Nephron (organoid): ENCODE results near the gene RNF220.

ENCODE experiments used
- H3K27ac Mint-ChIP-seq, 3 experiments: 2 replicates each; pipeline ENCODE4 v1.8.0; 2020; ENCODE audit warnings: mixed read lengths in 3 of 3, mild to moderate bottlenecking in 2 of 3, moderate library complexity in 1 of 3
- H3K27me3 Mint-ChIP-seq: 2 replicates; pipeline ENCODE4 v1.8.0; 2021; ENCODE audit warnings: low read depth, mild to moderate bottlenecking, moderate library complexity, mixed read lengths
- H3K36me3 Mint-ChIP-seq: 2 replicates; pipeline ENCODE4 v1.8.0; 2020; ENCODE audit warnings: low read depth, mixed read lengths
- H3K4me1 Mint-ChIP-seq: 2 replicates; pipeline ENCODE4 v1.8.0; 2020; ENCODE audit warnings: mixed read lengths
- H3K4me3 Mint-ChIP-seq, 3 experiments: 2 replicates each; pipeline ENCODE4 v1.8.0; 2020; ENCODE audit warnings: mild to moderate bottlenecking in 3 of 3, mixed read lengths in 3 of 3, moderate library complexity in 2 of 3
- H3K9me3 Mint-ChIP-seq: 2 replicates; pipeline ENCODE4 v1.8.0; 2020; ENCODE audit warnings: mixed read lengths
- CTCF ChIP-seq, 3 experiments: fragments of 200-600 bp; sonication (generic); IDR thresholded peaks; one replicate each; pipeline ENCODE4 v1.5.0; 2021; ENCODE audit warnings: antibody characterized with exemption in 3 of 3; ENCODE audit not compliant: unreplicated experiment in 3 of 3

Gene RNF220

GRCh38 chr1:44511769-44512168, 106.7 kb downstream of the RNF220 start:
- H3K27ac Mint-ChIP-seq, result no peak overlapping the region

GRCh38 chr1:44512313-44512885, 107.3 kb downstream of the RNF220 start:
- Mint-ChIP-seq H3K36me3 (no peaks in the 10 kb centered on the region), H3K9me3 (no peaks in the 10 kb centered on the region), H3K4me1 (peaks cover 18% of the 10 kb centered on the region), H3K27ac (no peak overlapping the region), H3K4me3 (no peak overlapping the region), H3K27me3 (peaks cover 91% of the 10 kb centered on the region)
- TF ChIP-seq CTCF (IDR thresholded peaks at IDR 0.05; ENCODE audit: unreplicated experiment in 3 of 3), result no peak

More at GRCh38 chr1:44511769-44512168, 106.7 kb downstream of the RNF220 start:
- no peaks in the 10 kb centered on the region for H3K9me3 Mint-ChIP-seq
- TF ChIP-seq CTCF (IDR thresholded peaks at IDR 0.05; ENCODE audit: unreplicated experiment in 3 of 3), result no peak
- H3K27me3 Mint-ChIP-seq, result peaks cover 91% of the 10 kb centered on the region
- H3K4me1 Mint-ChIP-seq, result peaks cover 24% of the 10 kb centered on the region
- H3K36me3 Mint-ChIP-seq, result no peaks in the 10 kb centered on the region
- H3K4me3 Mint-ChIP-seq, result no peak overlapping the region

- H3K9me3 Mint-ChIP-seq, result no peaks in the 10 kb centered on the region
- H3K27me3 Mint-ChIP-seq, result peaks cover 85% of the 10 kb centered on the region
- no peak overlapping the region for H3K4me3 Mint-ChIP-seq
- no peak for TF ChIP-seq CTCF (IDR thresholded peaks at IDR 0.05; ENCODE audit: unreplicated experiment in 3 of 3)
- H3K27ac Mint-ChIP-seq, result no peak overlapping the region
- H3K36me3 Mint-ChIP-seq, result no peaks in the 10 kb centered on the region
- peaks cover 12% of the 10 kb centered on the region for H3K4me1 Mint-ChIP-seq
Measured at GRCh38 chr1:44513111-44513510, 108.1 kb downstream of the RNF220 start.

GRCh38 chr1:44514673-44515072, 109.6 kb downstream of the RNF220 start:
- Mint-ChIP-seq H3K36me3 (peaks cover under 1% of the 10 kb centered on the region), H3K27ac (no peak overlapping the region), H3K4me1 (peaks cover 5% of the 10 kb centered on the region), H3K27me3 (peaks cover 86% of the 10 kb centered on the region), H3K9me3 (peaks cover 1% of the 10 kb centered on the region), H3K4me3 (no peak overlapping the region)
- no peak for TF ChIP-seq CTCF (IDR thresholded peaks at IDR 0.05; ENCODE audit: unreplicated experiment in 3 of 3)

- Mint-ChIP-seq H3K4me1 (peaks cover 3% of the 10 kb centered on the region), H3K27me3 (peaks cover 90% of the 10 kb centered on the region), H3K9me3 (peaks cover 4% of the 10 kb centered on the region), H3K27ac (no peak overlapping the region), H3K36me3 (peaks cover 4% of the 10 kb centered on the region), H3K4me3 (no peak overlapping the region)
- TF ChIP-seq CTCF (IDR thresholded peaks at IDR 0.05; ENCODE audit: unreplicated experiment in 3 of 3), result no peak
Measured at GRCh38 chr1:44515416-44515815, 110.4 kb downstream of the RNF220 start.

GRCh38 chr1:44519035-44519676, 114.1 kb downstream of the RNF220 start:
- Mint-ChIP-seq H3K9me3 (peaks cover 4% of the 10 kb centered on the region), H3K27ac (no peak overlapping the region), H3K36me3 (peaks cover 4% of the 10 kb centered on the region), H3K4me1 (no peaks in the 10 kb centered on the region), H3K27me3 (peaks cover 83% of the 10 kb centered on the region), H3K4me3 (no peak overlapping the region)
- no peak for TF ChIP-seq CTCF (IDR thresholded peaks at IDR 0.05; ENCODE audit: unreplicated experiment in 3 of 3)
